ENCODE data around the gene HILPDA. TPM values are rescaled to one million over a fixed set of nuclear protein-coding genes. Genes with fewer than 3 reads are reported as not detected.

Gene HILPDA
- total RNA-seq, 2 donors from 2014 or later: 6.9 to 41.5 TPM

GRCh38 chr7:128419257-128419656 is 36.4 kb upstream of the HILPDA start:
- H3K4me1 ChIP-seq (replicated peaks): no peaks in the 10 kb centered on the region
- no peaks in the 10 kb centered on the region for H3K36me3 ChIP-seq
- 86% methylated on average over 7 of the region's 7 CpGs for WGBS
- TF ChIP-seq POLR2A (IDR thresholded peaks at IDR 0.05): no peak
- no peak for TF ChIP-seq CTCF (IDR thresholded peaks at IDR 0.05)
- no peak for TF ChIP-seq POLR2AphosphoS5 (IDR thresholded peaks at IDR 0.05)
- no peak overlapping the region for H3K27ac ChIP-seq
- intact Hi-C loops (cut with DNase I): no loop called here
- no peaks in the 10 kb centered on the region for H3K9me3 ChIP-seq
- H3K4me3 ChIP-seq: no peak overlapping the region
- no peaks in the 10 kb centered on the region for H3K27me3 ChIP-seq (replicated peaks; ENCODE audit: insufficient read depth)
- DNase-seq (ENCODE audit: low spot score): no peak

- DNase-seq (ENCODE audit: low spot score): no peak
- Histone ChIP-seq H3K4me3 (no peak overlapping the region), H3K4me1 (replicated peaks) (no peaks in the 10 kb centered on the region), H3K27me3 (replicated peaks; ENCODE audit: insufficient read depth) (no peaks in the 10 kb centered on the region), H3K9me3 (no peaks in the 10 kb centered on the region), H3K27ac (no peak overlapping the region), H3K36me3 (no peaks in the 10 kb centered on the region)
- TF ChIP-seq POLR2AphosphoS5 (IDR thresholded peaks at IDR 0.05) (no peak), CTCF (IDR thresholded peaks at IDR 0.05) (no peak), POLR2A (IDR thresholded peaks at IDR 0.05) (no peak)
- 100% methylated on average over 1 of the region's 1 CpG for WGBS
- intact Hi-C loops (cut with DNase I): no loop called here
These were observed 34.9 kb upstream of the HILPDA start for GRCh38 chr7:128420773-128421172.

GRCh38 chr7:128421384-128421783 is 34.3 kb upstream of the HILPDA start:
- intact Hi-C loops (cut with DNase I): no loop called here
- TF ChIP-seq POLR2AphosphoS5 (IDR thresholded peaks at IDR 0.05) (no peak), CTCF (IDR thresholded peaks at IDR 0.05) (no peak), POLR2A (IDR thresholded peaks at IDR 0.05) (no peak)
- Histone ChIP-seq H3K27me3 (replicated peaks; ENCODE audit: insufficient read depth) (no peaks in the 10 kb centered on the region), H3K27ac (no peak overlapping the region), H3K4me1 (replicated peaks) (no peaks in the 10 kb centered on the region), H3K36me3 (no peaks in the 10 kb centered on the region), H3K9me3 (no peaks in the 10 kb centered on the region), H3K4me3 (no peak overlapping the region)
- DNase-seq (ENCODE audit: low spot score): no peak
- 93% methylated on average over 1 of the region's 1 CpG for WGBS

GRCh38 chr7:128422037-128422436 is 33.6 kb upstream of the HILPDA start:
- 100% methylated on average over 1 of the region's 1 CpG for WGBS

More at GRCh38 chr7:128422037-128422436, 33.6 kb upstream of the HILPDA start:
- no peak for DNase-seq (ENCODE audit: low spot score)
- Histone ChIP-seq H3K4me3 (no peak overlapping the region), H3K36me3 (no peaks in the 10 kb centered on the region), H3K4me1 (replicated peaks) (no peaks in the 10 kb centered on the region), H3K9me3 (no peaks in the 10 kb centered on the region), H3K27me3 (replicated peaks; ENCODE audit: insufficient read depth) (no peaks in the 10 kb centered on the region), H3K27ac (no peak overlapping the region)
- TF ChIP-seq CTCF (IDR thresholded peaks at IDR 0.05) (no peak), POLR2AphosphoS5 (IDR thresholded peaks at IDR 0.05) (no peak), POLR2A (IDR thresholded peaks at IDR 0.05) (no peak)
- intact Hi-C loops (cut with DNase I): no loop called here

All from prostate gland (tissue), 2 donors.